ENCODE data around the gene LGALS7B. TPM values are rescaled to one million over a fixed set of nuclear protein-coding genes. Genes with fewer than 3 reads are reported as not detected.

LGALS7B gene
- total and polyA plus RNA-seq, 2 experiments from 2014 or later, result 2.4 to 6.6 TPM

DNA sequence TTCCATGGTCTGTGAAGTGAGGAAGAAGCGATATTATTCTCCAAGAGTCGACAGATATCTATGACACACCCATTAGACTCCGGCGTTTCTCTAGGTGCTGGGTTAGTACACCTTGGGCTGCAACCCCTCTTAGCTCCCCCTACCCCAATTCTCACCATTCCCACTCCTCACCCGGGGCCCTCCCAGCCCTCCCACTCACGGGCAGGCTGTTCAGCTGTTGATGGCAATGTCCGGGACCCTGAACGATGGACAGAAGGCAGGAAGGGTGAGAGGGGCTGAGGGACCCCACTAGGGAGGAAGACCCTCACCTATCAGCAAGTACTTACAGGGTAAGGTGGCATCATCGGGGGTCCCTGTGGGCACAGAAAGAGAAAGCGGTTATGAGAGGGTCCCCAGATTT, 14.5 kb downstream of the LGALS7B start:
- Histone ChIP-seq H3F3A (replicated peaks; ENCODE audit: low read depth) (no peaks in the 10 kb centered on the region), H3K4me3 (no peak overlapping the region), H3K27me3 (ENCODE audit: insufficient read depth) (no peaks in the 10 kb centered on the region), H3K27ac (ENCODE audit: low read depth) (no peak overlapping the region), H2AFZ (no peak overlapping the region), H3K36me3 (ENCODE audit: insufficient read depth) (no peaks in the 10 kb centered on the region), H4K20me1 (replicated peaks; ENCODE audit: insufficient read depth) (no peaks in the 10 kb centered on the region), H3K9me2 (ENCODE audit: insufficient read depth) (peaks cover 13% of the 10 kb centered on the region; the same call in 1 of the 2 replicates), H3K4me1 (ENCODE audit: insufficient read depth) (no peaks in the 10 kb centered on the region), H3K79me2 (replicated peaks; ENCODE audit: insufficient read depth) (no peaks in the 10 kb centered on the region), H3K4me2 (no peak overlapping the region)
- H3K27me3 Mint-ChIP-seq (ENCODE audit: insufficient read depth, low read depth, poor library complexity), result peaks cover 9% of the 10 kb centered on the region
- ATAC-seq, result no peak
- H3K9me3 Mint-ChIP-seq, result peaks cover 9% of the 10 kb centered on the region
- no peaks in the 10 kb centered on the region; the same call in 2 of the 3 replicates for H3K4me1 Mint-ChIP-seq
- H3K36me3 Mint-ChIP-seq (ENCODE audit: low read depth), result peaks cover 7% of the 10 kb centered on the region; the same call in 2 of the 3 replicates
- H3K4me3 Mint-ChIP-seq, result no peak overlapping the region
- H3K27ac Mint-ChIP-seq, result no peak overlapping the region
- TF ChIP-seq EZH2phosphoT487 (IDR thresholded peaks at IDR 0.05; ENCODE audit: unreplicated experiment) (no peak), NANOG (IDR thresholded peaks at IDR 0.05; ENCODE audit: borderline replicate concordance) (no peak), EZH2 (IDR thresholded peaks at IDR 0.05; ENCODE audit: low read depth, unreplicated experiment) (no peak), CREB1 (CRISPR knock-in tag; IDR thresholded peaks at IDR 0.05; ENCODE audit: low read depth) (no peak), ZNF331 (CRISPR knock-in tag; IDR thresholded peaks at IDR 0.05; ENCODE audit: low read depth) (no peak), POLR2AphosphoS5 (IDR thresholded peaks at IDR 0.05; ENCODE audit: low read depth) (no peak)
- TF ChIP-seq, protein P1, sequence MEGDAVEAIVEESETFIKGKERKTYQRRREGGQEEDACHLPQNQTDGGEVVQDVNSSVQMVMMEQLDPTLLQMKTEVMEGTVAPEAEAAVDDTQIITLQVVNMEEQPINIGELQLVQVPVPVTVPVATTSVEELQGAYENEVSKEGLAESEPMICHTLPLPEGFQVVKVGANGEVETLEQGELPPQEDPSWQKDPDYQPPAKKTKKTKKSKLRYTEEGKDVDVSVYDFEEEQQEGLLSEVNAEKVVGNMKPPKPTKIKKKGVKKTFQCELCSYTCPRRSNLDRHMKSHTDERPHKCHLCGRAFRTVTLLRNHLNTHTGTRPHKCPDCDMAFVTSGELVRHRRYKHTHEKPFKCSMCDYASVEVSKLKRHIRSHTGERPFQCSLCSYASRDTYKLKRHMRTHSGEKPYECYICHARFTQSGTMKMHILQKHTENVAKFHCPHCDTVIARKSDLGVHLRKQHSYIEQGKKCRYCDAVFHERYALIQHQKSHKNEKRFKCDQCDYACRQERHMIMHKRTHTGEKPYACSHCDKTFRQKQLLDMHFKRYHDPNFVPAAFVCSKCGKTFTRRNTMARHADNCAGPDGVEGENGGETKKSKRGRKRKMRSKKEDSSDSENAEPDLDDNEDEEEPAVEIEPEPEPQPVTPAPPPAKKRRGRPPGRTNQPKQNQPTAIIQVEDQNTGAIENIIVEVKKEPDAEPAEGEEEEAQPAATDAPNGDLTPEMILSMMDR (conservative IDR thresholded peaks at IDR 0.05; ENCODE audit: low read depth in 2 of 2), result no peak
- TF ChIP-seq, protein P2, sequence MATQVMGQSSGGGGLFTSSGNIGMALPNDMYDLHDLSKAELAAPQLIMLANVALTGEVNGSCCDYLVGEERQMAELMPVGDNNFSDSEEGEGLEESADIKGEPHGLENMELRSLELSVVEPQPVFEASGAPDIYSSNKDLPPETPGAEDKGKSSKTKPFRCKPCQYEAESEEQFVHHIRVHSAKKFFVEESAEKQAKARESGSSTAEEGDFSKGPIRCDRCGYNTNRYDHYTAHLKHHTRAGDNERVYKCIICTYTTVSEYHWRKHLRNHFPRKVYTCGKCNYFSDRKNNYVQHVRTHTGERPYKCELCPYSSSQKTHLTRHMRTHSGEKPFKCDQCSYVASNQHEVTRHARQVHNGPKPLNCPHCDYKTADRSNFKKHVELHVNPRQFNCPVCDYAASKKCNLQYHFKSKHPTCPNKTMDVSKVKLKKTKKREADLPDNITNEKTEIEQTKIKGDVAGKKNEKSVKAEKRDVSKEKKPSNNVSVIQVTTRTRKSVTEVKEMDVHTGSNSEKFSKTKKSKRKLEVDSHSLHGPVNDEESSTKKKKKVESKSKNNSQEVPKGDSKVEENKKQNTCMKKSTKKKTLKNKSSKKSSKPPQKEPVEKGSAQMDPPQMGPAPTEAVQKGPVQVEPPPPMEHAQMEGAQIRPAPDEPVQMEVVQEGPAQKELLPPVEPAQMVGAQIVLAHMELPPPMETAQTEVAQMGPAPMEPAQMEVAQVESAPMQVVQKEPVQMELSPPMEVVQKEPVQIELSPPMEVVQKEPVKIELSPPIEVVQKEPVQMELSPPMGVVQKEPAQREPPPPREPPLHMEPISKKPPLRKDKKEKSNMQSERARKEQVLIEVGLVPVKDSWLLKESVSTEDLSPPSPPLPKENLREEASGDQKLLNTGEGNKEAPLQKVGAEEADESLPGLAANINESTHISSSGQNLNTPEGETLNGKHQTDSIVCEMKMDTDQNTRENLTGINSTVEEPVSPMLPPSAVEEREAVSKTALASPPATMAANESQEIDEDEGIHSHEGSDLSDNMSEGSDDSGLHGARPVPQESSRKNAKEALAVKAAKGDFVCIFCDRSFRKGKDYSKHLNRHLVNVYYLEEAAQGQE (IDR thresholded peaks at IDR 0.05; ENCODE audit: unreplicated experiment), result no peak
- TF ChIP-seq, protein P3, sequence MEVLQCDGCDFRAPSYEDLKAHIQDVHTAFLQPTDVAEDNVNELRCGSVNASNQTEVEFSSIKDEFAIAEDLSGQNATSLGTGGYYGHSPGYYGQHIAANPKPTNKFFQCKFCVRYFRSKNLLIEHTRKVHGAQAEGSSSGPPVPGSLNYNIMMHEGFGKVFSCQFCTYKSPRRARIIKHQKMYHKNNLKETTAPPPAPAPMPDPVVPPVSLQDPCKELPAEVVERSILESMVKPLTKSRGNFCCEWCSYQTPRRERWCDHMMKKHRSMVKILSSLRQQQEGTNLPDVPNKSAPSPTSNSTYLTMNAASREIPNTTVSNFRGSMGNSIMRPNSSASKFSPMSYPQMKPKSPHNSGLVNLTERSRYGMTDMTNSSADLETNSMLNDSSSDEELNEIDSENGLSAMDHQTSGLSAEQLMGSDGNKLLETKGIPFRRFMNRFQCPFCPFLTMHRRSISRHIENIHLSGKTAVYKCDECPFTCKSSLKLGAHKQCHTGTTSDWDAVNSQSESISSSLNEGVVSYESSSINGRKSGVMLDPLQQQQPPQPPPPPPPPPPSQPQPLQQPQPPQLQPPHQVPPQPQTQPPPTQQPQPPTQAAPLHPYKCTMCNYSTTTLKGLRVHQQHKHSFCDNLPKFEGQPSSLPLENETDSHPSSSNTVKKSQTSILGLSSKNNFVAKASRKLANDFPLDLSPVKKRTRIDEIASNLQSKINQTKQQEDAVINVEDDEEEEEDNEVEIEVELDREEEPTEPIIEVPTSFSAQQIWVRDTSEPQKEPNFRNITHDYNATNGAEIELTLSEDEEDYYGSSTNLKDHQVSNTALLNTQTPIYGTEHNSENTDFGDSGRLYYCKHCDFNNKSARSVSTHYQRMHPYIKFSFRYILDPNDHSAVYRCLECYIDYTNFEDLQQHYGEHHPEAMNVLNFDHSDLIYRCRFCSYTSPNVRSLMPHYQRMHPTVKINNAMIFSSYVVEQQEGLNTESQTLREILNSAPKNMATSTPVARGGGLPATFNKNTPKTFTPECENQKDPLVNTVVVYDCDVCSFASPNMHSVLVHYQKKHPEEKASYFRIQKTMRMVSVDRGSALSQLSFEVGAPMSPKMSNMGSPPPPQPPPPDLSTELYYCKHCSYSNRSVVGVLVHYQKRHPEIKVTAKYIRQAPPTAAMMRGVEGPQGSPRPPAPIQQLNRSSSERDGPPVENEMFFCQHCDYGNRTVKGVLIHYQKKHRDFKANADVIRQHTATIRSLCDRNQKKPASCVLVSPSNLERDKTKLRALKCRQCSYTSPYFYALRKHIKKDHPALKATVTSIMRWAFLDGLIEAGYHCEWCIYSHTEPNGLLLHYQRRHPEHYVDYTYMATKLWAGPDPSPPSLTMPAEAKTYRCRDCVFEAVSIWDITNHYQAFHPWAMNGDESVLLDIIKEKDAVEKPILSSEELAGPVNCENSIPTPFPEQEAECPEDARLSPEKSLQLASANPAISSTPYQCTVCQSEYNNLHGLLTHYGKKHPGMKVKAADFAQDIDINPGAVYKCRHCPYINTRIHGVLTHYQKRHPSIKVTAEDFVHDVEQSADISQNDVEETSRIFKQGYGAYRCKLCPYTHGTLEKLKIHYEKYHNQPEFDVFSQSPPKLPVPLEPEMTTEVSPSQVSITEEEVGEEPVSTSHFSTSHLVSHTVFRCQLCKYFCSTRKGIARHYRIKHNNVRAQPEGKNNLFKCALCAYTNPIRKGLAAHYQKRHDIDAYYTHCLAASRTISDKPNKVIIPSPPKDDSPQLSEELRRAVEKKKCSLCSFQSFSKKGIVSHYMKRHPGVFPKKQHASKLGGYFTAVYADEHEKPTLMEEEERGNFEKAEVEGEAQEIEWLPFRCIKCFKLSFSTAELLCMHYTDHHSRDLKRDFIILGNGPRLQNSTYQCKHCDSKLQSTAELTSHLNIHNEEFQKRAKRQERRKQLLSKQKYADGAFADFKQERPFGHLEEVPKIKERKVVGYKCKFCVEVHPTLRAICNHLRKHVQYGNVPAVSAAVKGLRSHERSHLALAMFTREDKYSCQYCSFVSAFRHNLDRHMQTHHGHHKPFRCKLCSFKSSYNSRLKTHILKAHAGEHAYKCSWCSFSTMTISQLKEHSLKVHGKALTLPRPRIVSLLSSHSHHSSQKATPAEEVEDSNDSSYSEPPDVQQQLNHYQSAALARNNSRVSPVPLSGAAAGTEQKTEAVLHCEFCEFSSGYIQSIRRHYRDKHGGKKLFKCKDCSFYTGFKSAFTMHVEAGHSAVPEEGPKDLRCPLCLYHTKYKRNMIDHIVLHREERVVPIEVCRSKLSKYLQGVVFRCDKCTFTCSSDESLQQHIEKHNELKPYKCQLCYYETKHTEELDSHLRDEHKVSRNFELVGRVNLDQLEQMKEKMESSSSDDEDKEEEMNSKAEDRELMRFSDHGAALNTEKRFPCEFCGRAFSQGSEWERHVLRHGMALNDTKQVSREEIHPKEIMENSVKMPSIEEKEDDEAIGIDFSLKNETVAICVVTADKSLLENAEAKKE (CRISPR knock-in tag; IDR thresholded peaks at IDR 0.05), result no peak
- TF ChIP-seq, protein P4, sequence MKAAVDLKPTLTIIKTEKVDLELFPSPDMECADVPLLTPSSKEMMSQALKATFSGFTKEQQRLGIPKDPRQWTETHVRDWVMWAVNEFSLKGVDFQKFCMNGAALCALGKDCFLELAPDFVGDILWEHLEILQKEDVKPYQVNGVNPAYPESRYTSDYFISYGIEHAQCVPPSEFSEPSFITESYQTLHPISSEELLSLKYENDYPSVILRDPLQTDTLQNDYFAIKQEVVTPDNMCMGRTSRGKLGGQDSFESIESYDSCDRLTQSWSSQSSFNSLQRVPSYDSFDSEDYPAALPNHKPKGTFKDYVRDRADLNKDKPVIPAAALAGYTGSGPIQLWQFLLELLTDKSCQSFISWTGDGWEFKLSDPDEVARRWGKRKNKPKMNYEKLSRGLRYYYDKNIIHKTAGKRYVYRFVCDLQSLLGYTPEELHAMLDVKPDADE (IDR thresholded peaks at IDR 0.05), result no peak
- no peak for DNase-seq (ENCODE audit: low spot score)
